Aorta (tissue), 5 donors: ENCODE measurements around the gene CHN2. TPM values are rescaled to one million over a fixed set of nuclear protein-coding genes. Genes with fewer than 3 reads are reported as not detected.

Experiments
- ATAC-seq: fragments of 200-7000 bp; cut with Tn5 transposase; one replicate; pipeline ENCODE4 v1.9.1; 2022; ENCODE audit warnings: moderate library complexity; ENCODE audit not compliant: low FRiP score
- DNase-seq, 2 donors: peaks; one replicate each; pipeline ENCODE4 v3.0.0-alpha.2; 2020
- H3K27ac ChIP-seq, 2 donors: one replicate each; pipeline ENCODE4 v1.5.1; 2013; ENCODE audit warnings: low read length in 2 of 2, mild to moderate bottlenecking in 2 of 2, moderate library complexity in 2 of 2, control low read depth in 1 of 2, inconsistent platforms in 1 of 2, low read depth in 1 of 2
- H3K27me3 ChIP-seq, 2 donors: one replicate each; pipeline ENCODE4 v1.6.1; 2013; ENCODE audit warnings: control low read depth in 1 of 2, low read length in 1 of 2, mild to moderate bottlenecking in 1 of 2, moderate library complexity in 1 of 2; ENCODE audit not compliant: insufficient read depth in 2 of 2, control insufficient read depth in 1 of 2
- H3K36me3 ChIP-seq, 2 donors: one replicate each; pipeline ENCODE4 v1.6.1; 2013; ENCODE audit warnings: control low read depth in 1 of 2, low read length in 1 of 2, mild to moderate bottlenecking in 1 of 2; ENCODE audit not compliant: insufficient read depth in 2 of 2, control insufficient read depth in 1 of 2
- H3K4me1 ChIP-seq, 2 donors: one replicate each; pipeline ENCODE4 v1.6.1; 2013; ENCODE audit warnings: low read length in 2 of 2, control low read depth in 1 of 2, mild to moderate bottlenecking in 1 of 2, moderate library complexity in 1 of 2; ENCODE audit not compliant: insufficient read depth in 2 of 2, control insufficient read depth in 1 of 2
- H3K4me3 ChIP-seq, 2 donors: one replicate each; pipeline ENCODE4 v1.5.1; 2013; ENCODE audit warnings: low read length in 2 of 2, control low read depth in 1 of 2, mild to moderate bottlenecking in 1 of 2
- H3K9me3 ChIP-seq: one replicate; pipeline ENCODE4 v1.6.1; 2013; ENCODE audit warnings: mild to moderate bottlenecking, low read length; ENCODE audit not compliant: control insufficient read depth
- WGBS, 2 donors: extraction: QIAGEN DNeasy Blood & Tissue Kit; methylation state at CpG; one replicate each; pipeline ENCODE4 v1.1.7; 2013; 5-methylcytosine and 5-hydroxymethylcytosine counted together
- intact Hi-C, 2 donors: fragments of 100-400 bp; cut with DNase I; formaldehyde crosslinking; loops; one replicate each; pipeline versions ENCODE4 v1.14.2 to v1.15.0; 2022
- polyA plus RNA-seq, 2 donors: library from polyadenylated mRNA; stranded (reverse); fragments of 200-250 nt; gene quantifications; one replicate each; pipeline ENCODE4 v1.2.3, GENCODE V29; 2013
- total RNA-seq, 2 donors: library from RNA; stranded (reverse); fragmentation: NEBNext Ultra II Directional; extraction: Animal tissue kit (Norgen Biotek cat#: 25700); gene quantifications; one replicate each; pipeline ENCODE4 v1.2.1, GENCODE V29; 2021
- donor health status: healthy with polysubstance abuse.
- donor health status: Bipolar disorder and iron deficiency.
- donor health status: DM: no; HTN: no; CAD: no.
- donor health status: DM: no; HTN: no; CAD: no.
- donor health status: DM: yes; HTN: yes; CAD: no.

Gene CHN2
- total and polyA plus RNA-seq, 4 donors, result 0.61 to 23.2 (median 14.8) TPM

DNA sequence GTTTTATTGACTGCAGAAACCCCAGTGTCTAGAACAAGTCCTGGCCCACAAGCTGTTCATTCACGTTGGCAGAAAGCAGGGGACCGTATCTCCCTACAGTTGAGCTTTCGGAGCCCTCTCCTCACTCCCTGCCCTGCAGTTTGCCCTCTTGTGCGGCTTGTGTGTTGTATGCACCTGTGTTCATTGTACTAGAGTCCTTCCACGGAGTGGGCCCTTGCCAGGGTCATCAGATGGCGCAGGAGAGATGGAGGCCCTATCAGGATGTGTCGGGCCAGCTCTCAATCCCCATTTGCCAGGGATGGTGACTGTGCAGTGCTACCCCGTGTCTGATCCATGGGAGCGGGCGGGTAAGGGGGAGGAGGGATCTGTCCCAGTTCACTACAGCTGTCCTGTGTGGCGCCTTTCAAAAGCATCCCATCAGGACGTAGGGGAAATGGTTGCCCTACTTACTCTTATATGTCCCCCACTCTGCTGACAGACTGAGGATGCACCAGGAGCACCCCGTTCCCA, 291.7 kb downstream of the CHN2 start:
- peaks cover 0 to 1% of the 10 kb centered on the region in 2 donors for H3K4me1 ChIP-seq
- DNase-seq, result no peak
- no peak overlapping the region for H3K4me3 ChIP-seq
- H3K36me3 ChIP-seq, result no peaks in the 10 kb centered on the region
- no peaks in the 10 kb centered on the region for H3K27me3 ChIP-seq
- no peaks in the 10 kb centered on the region for H3K9me3 ChIP-seq
- 91 to 92% methylated on average over 13 of the region's 13 CpGs for WGBS, 2 donors
- intact Hi-C loops, result no loop called here
- no peak for ATAC-seq
- no peak overlapping the region for H3K27ac ChIP-seq

- H3K9me3 ChIP-seq, result no peaks in the 10 kb centered on the region
- peaks cover 0 to 1% of the 10 kb centered on the region in 2 donors for H3K4me1 ChIP-seq
- no peak for ATAC-seq
- intact Hi-C loops, result no loop called here
- H3K4me3 ChIP-seq, result no peak overlapping the region
- no peak for DNase-seq
- 22 to 33% methylated on average over 2 of the region's 2 CpGs for WGBS, 2 donors
- H3K27me3 ChIP-seq, result no peaks in the 10 kb centered on the region
- no peaks in the 10 kb centered on the region for H3K36me3 ChIP-seq
- H3K27ac ChIP-seq, result peak overlapping the region in 1 of 2 donors; percentile 74
These were observed 292.8 kb downstream of the CHN2 start for GRCh38 chr7:29487424-29487823.

DNA sequence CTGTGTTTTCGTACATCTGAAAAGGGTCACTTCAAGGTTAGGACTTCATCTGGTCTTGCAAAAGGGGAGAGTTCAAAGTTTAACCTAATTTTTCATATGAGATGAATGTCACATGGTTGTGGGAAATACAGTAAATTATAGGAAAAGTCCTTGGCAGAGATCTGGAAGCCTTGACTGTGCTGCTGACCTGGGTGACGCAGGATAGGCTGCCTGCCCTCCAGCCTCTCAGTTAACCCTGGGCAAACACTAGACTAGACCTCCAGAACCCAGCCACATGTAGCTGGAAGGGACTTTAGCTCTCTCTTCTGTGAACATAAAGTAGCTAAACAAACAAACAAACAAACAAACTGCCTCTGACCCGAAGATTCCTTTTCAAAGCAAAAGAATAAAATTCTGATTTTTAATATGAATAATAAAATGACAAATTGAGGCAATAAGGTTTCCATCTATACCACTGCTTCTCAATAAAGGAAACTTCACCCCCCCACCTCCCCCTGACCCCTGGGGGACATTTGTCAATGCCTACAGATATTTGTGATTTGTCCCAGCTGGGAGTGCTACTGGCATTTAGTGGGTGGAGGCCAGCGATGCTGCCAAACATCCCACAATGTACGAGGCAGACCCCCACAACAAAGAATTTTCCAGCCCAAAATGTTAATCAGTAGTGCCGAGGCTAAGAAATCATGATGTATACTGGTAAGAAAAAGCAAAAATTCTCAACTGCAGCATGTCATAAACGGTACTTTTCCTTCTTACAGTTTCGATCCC, 293.8 kb downstream of the CHN2 start:
- no peak for DNase-seq
- intact Hi-C loops, result no loop called here

GRCh38 chr7:29488977-29489376, 294.4 kb downstream of the CHN2 start:
- intact Hi-C loops, result no loop called here
- H3K4me3 ChIP-seq, result no peak overlapping the region
- DNase-seq, result no peak
- peak overlapping the region; percentile 48 to 61 for H3K27ac ChIP-seq
- peaks cover 0 to 1% of the 10 kb centered on the region in 2 donors for H3K4me1 ChIP-seq
- no peaks in the 10 kb centered on the region for H3K36me3 ChIP-seq
- H3K27me3 ChIP-seq, result no peaks in the 10 kb centered on the region
- ATAC-seq, result peak; percentile 51
- H3K9me3 ChIP-seq, result no peaks in the 10 kb centered on the region
- WGBS, 2 donors, result 2 to 3% methylated on average over 2 of the region's 2 CpGs

More for the DNA sequence above, 293.8 kb downstream of the CHN2 start:
- H3K4me3 ChIP-seq, result no peak overlapping the region
- H3K27me3 ChIP-seq, result no peaks in the 10 kb centered on the region
- 24 to 28% methylated on average over 8 of the region's 8 CpGs for WGBS, 2 donors
- peak; percentile 16 for ATAC-seq
- peaks cover 0 to 1% of the 10 kb centered on the region in 2 donors for H3K4me1 ChIP-seq
- H3K27ac ChIP-seq, result peak overlapping the region; percentile 61 to 88
- no peaks in the 10 kb centered on the region for H3K36me3 ChIP-seq
- no peaks in the 10 kb centered on the region for H3K9me3 ChIP-seq

- Histone ChIP-seq H3K27ac (peak overlapping the region; percentile 18 to 78), H3K36me3 (no peaks in the 10 kb centered on the region), H3K4me1 (peaks cover 0 to 1% of the 10 kb centered on the region in 2 donors), H3K4me3 (no peak overlapping the region), H3K27me3 (no peaks in the 10 kb centered on the region), H3K9me3 (no peaks in the 10 kb centered on the region)
- DNase-seq, result no peak
- WGBS, 2 donors, result 77 to 79% methylated on average over 4 of the region's 4 CpGs
- intact Hi-C loops, result no loop called here
- no peak for ATAC-seq
These were observed 295.6 kb downstream of the CHN2 start for GRCh38 chr7:29490094-29490607.

DNA sequence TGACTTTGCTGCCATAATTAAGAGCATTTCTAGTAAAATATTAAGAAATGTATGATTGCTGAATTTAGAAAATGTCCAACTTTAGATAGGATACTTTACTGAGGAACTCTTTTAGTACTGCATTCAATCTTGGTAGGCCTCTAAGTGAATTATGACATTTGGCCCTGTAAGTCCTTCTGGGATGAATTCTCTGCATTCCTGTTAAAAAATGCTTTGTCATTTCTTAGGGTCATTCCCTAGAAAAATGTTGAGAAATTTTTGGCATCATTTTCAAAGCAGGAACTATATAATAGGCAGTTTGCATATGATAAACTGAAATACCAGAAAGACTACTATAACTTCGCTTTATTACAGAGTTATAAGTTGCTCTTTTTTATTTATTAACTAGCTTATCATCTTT, 299.8 kb downstream of the CHN2 start:
- no peak overlapping the region for H3K27ac ChIP-seq
- 81 to 88% methylated on average over 1 of the region's 1 CpG for WGBS, 2 donors
- peaks cover 0 to 2% of the 10 kb centered on the region in 2 donors for H3K4me1 ChIP-seq
- H3K4me3 ChIP-seq, result no peak overlapping the region
- intact Hi-C loops, result no loop called here
- no peak for DNase-seq
- no peaks in the 10 kb centered on the region for H3K27me3 ChIP-seq
- ATAC-seq, result no peak
- no peaks in the 10 kb centered on the region for H3K9me3 ChIP-seq
- no peaks in the 10 kb centered on the region for H3K36me3 ChIP-seq

- Histone ChIP-seq H3K9me3 (no peaks in the 10 kb centered on the region), H3K27ac (no peak overlapping the region), H3K27me3 (no peaks in the 10 kb centered on the region), H3K4me1 (peaks cover 0 to 4% of the 10 kb centered on the region in 2 donors), H3K36me3 (no peaks in the 10 kb centered on the region), H3K4me3 (no peak overlapping the region)
- WGBS, 2 donors, result 94 to 95% methylated on average over 7 of the region's 7 CpGs
- ATAC-seq (no peak), DNase-seq (no peak)
- intact Hi-C loops, result no loop called here
These were observed 301.1 kb downstream of the CHN2 start for GRCh38 chr7:29495653-29496052.

GRCh38 chr7:29496355-29497020, 301.9 kb downstream of the CHN2 start:
- ATAC-seq (no peak), DNase-seq (no peak)
- Histone ChIP-seq H3K27me3 (no peaks in the 10 kb centered on the region), H3K36me3 (no peaks in the 10 kb centered on the region), H3K4me1 (peaks cover 0 to 4% of the 10 kb centered on the region in 2 donors), H3K4me3 (no peak overlapping the region), H3K27ac (no peak overlapping the region), H3K9me3 (no peaks in the 10 kb centered on the region)
- 96 to 100% methylated on average over 1 of the region's 1 CpG for WGBS, 2 donors
- intact Hi-C loops, result no loop called here
